ENCODE data around the gene SLC39A5. TPM values are rescaled to one million over a fixed set of nuclear protein-coding genes. Genes with fewer than 3 reads are reported as not detected.

SLC39A5 gene
- total and polyA plus RNA-seq, 2 of the 8 experiments (the other 6 are each of a cell fraction or from before 2014, with no cell fraction given): 0.27 TPM; not detected in 1

DNA sequence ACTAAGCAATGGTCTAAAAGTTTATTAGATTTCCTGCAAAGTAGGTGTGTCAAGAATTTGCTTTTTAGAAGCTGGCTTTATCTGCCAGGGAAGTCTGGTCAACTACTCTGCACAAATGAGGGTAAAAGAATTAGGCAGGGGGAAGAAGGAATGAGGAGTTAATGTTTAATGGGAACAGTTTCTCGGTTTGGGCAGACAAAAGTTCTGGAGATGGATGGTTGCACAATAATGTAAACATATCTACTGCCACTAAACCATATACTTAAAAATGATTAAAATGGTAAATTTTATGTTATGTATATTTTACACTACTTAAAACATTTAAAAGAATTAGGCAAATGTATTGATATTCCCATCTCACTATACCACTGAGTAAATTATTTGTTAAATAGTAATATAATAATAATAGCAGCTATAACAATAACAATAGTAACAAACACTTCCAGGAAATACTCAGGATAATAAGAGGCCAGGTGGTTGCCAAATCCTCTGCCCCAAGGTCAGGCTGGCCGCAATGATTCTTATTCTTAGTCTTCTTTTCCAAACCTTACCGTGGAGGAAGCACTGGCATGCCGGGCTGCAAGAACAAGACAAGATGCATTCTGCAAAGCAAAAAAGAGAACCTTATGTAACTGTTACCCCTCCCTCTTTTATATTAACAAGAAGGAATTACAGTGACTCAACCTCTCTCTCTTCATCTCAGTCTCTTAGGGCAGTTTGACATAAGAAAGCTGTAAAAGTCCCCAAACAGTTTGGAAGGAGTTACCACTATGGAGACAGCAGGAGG, 56.4 kb downstream of the SLC39A5 start (continued):
- TF ChIP-seq EZH2 (IDR thresholded peaks at IDR 0.05; ENCODE audit: low read depth, low read length, severe bottlenecking) (no peak), RAD21 (IDR thresholded peaks at IDR 0.05 in 1 of 2, conservative IDR thresholded peaks at IDR 0.05 in 1 of 2; ENCODE audit: low read depth in 2 of 2, low read length in 2 of 2) (no peak), YY1 (IDR thresholded peaks at IDR 0.05; ENCODE audit: low read depth, low read length) (no peak), CHD2 (IDR thresholded peaks at IDR 0.05; ENCODE audit: low read length) (no peak), RFX5 (IDR thresholded peaks at IDR 0.05; ENCODE audit: borderline replicate concordance, low read depth, low read length) (no peak), NRF1 (IDR thresholded peaks at IDR 0.05; ENCODE audit: low read depth, low read length) (no peak), ATF3 (IDR thresholded peaks at IDR 0.05; ENCODE audit: insufficient read depth, low read depth, low read length) (no peak), PHF8 (conservative IDR thresholded peaks at IDR 0.05; ENCODE audit: low read depth, low read length) (no peak)

Other genes with a start within 250 kb of the SLC39A5 start
- gene SUOX, start 232.8 kb upstream of the SLC39A5 start, total RNA-seq (2021; fragmentation: NEBNext Ultra II Directional; extraction: Animal tissue kit (Norgen Biotek cat#: 25700)): 22.5 and 23.1 TPM in 2 replicates
- gene SUOX, start 232.8 kb upstream of the SLC39A5 start, polyA plus RNA-seq (2011; rRNA removed): 26.8 and 31.3 TPM in 2 replicates
- gene IKZF4, start 209.0 kb upstream of the SLC39A5 start, total RNA-seq (2021; fragmentation: NEBNext Ultra II Directional; extraction: Animal tissue kit (Norgen Biotek cat#: 25700)): 12.5 and 13.3 TPM in 2 replicates
- gene IKZF4, start 209.0 kb upstream of the SLC39A5 start, polyA plus RNA-seq (2011; rRNA removed): 8.0 and 12.9 TPM in 2 replicates
- gene RPS26, start 188.1 kb upstream of the SLC39A5 start, total RNA-seq (2021; fragmentation: NEBNext Ultra II Directional; extraction: Animal tissue kit (Norgen Biotek cat#: 25700)): 53.4 and 64.3 TPM in 2 replicates
- 1,236 and 1,922 TPM in 2 replicates for gene RPS26, start 188.1 kb upstream of the SLC39A5 start, polyA plus RNA-seq (2011; rRNA removed)
- gene ERBB3, start 149.9 kb upstream of the SLC39A5 start, total RNA-seq (2021; fragmentation: NEBNext Ultra II Directional; extraction: Animal tissue kit (Norgen Biotek cat#: 25700)): 49.2 and 52.4 TPM in 2 replicates
- gene ERBB3, start 149.9 kb upstream of the SLC39A5 start, polyA plus RNA-seq (2011; rRNA removed): 33.9 and 43.4 TPM in 2 replicates
- 237 and 242 TPM in 2 replicates for gene PA2G4, start 125.5 kb upstream of the SLC39A5 start, total RNA-seq (2021; fragmentation: NEBNext Ultra II Directional; extraction: Animal tissue kit (Norgen Biotek cat#: 25700))
- 100 and 159 TPM in 2 replicates for gene PA2G4, start 125.5 kb upstream of the SLC39A5 start, polyA plus RNA-seq (2011; rRNA removed)
- gene RPL41, start 113.4 kb upstream of the SLC39A5 start, total RNA-seq (2021; fragmentation: NEBNext Ultra II Directional; extraction: Animal tissue kit (Norgen Biotek cat#: 25700)): 4,440 and 4,619 TPM in 2 replicates
- 10,552 and 16,488 TPM in 2 replicates for gene RPL41, start 113.4 kb upstream of the SLC39A5 start, polyA plus RNA-seq (2011; rRNA removed)
- gene ZC3H10, start 111.8 kb upstream of the SLC39A5 start, total RNA-seq (2021; fragmentation: NEBNext Ultra II Directional; extraction: Animal tissue kit (Norgen Biotek cat#: 25700)): 11.2 and 12.5 TPM in 2 replicates
- 4.0 and 5.1 TPM in 2 replicates for gene ZC3H10, start 111.8 kb upstream of the SLC39A5 start, polyA plus RNA-seq (2011; rRNA removed)
- gene ESYT1, start 101.8 kb upstream of the SLC39A5 start, total RNA-seq (2021; fragmentation: NEBNext Ultra II Directional; extraction: Animal tissue kit (Norgen Biotek cat#: 25700)): 85.1 and 86.9 TPM in 2 replicates
- 165 and 174 TPM in 2 replicates for gene ESYT1, start 101.8 kb upstream of the SLC39A5 start, polyA plus RNA-seq (2011; rRNA removed)
- 162 and 163 TPM in 2 replicates for gene MYL6B, start 77.5 kb upstream of the SLC39A5 start, total RNA-seq (2021; fragmentation: NEBNext Ultra II Directional; extraction: Animal tissue kit (Norgen Biotek cat#: 25700))
- 146 and 202 TPM in 2 replicates for gene MYL6B, start 77.5 kb upstream of the SLC39A5 start, polyA plus RNA-seq (2011; rRNA removed)
- gene MYL6, start 71.7 kb upstream of the SLC39A5 start, total RNA-seq (2021; fragmentation: NEBNext Ultra II Directional; extraction: Animal tissue kit (Norgen Biotek cat#: 25700)): 1,130 and 1,137 TPM in 2 replicates
- 1,664 and 2,279 TPM in 2 replicates for gene MYL6, start 71.7 kb upstream of the SLC39A5 start, polyA plus RNA-seq (2011; rRNA removed)
- 66.3 and 78.5 TPM in 2 replicates for gene SMARCC2, start 40.6 kb upstream of the SLC39A5 start, total RNA-seq (2021; fragmentation: NEBNext Ultra II Directional; extraction: Animal tissue kit (Norgen Biotek cat#: 25700))
- 33.9 and 40.5 TPM in 2 replicates for gene SMARCC2, start 40.6 kb upstream of the SLC39A5 start, polyA plus RNA-seq (2011; rRNA removed)
- 55.0 and 55.5 TPM in 2 replicates for gene RNF41, start 8.1 kb upstream of the SLC39A5 start, total RNA-seq (2021; fragmentation: NEBNext Ultra II Directional; extraction: Animal tissue kit (Norgen Biotek cat#: 25700))
- 98.6 and 127 TPM in 2 replicates for gene RNF41, start 8.1 kb upstream of the SLC39A5 start, polyA plus RNA-seq (2011; rRNA removed)
- gene NABP2, start 5.7 kb upstream of the SLC39A5 start, total RNA-seq (2021; fragmentation: NEBNext Ultra II Directional; extraction: Animal tissue kit (Norgen Biotek cat#: 25700)): 56.1 and 58.1 TPM in 2 replicates
- 59.8 and 67.5 TPM in 2 replicates for gene NABP2, start 5.7 kb upstream of the SLC39A5 start, polyA plus RNA-seq (2011; rRNA removed)
- 34.1 and 36.3 TPM in 2 replicates for gene ANKRD52, start 28.3 kb downstream of the SLC39A5 start, total RNA-seq (2021; fragmentation: NEBNext Ultra II Directional; extraction: Animal tissue kit (Norgen Biotek cat#: 25700))
- gene ANKRD52, start 28.3 kb downstream of the SLC39A5 start, polyA plus RNA-seq (2011; rRNA removed): 14.0 and 20.7 TPM in 2 replicates
- gene COQ10A, start 36.9 kb downstream of the SLC39A5 start, total RNA-seq (2021; fragmentation: NEBNext Ultra II Directional; extraction: Animal tissue kit (Norgen Biotek cat#: 25700)): 21.8 and 22.8 TPM in 2 replicates
- 39.5 and 42.9 TPM in 2 replicates for gene COQ10A, start 36.9 kb downstream of the SLC39A5 start, polyA plus RNA-seq (2011; rRNA removed)
- 238 and 243 TPM in 2 replicates for gene CS, start 70.3 kb downstream of the SLC39A5 start, total RNA-seq (2021; fragmentation: NEBNext Ultra II Directional; extraction: Animal tissue kit (Norgen Biotek cat#: 25700))
- 82.4 and 96.6 TPM in 2 replicates for gene CS, start 70.3 kb downstream of the SLC39A5 start, polyA plus RNA-seq (2011; rRNA removed)
- gene CNPY2, start 85.9 kb downstream of the SLC39A5 start, total RNA-seq (2021; fragmentation: NEBNext Ultra II Directional; extraction: Animal tissue kit (Norgen Biotek cat#: 25700)): 195 and 203 TPM in 2 replicates
- gene CNPY2, start 85.9 kb downstream of the SLC39A5 start, polyA plus RNA-seq (2011; rRNA removed): 222 and 281 TPM in 2 replicates
- gene PAN2, start 103.9 kb downstream of the SLC39A5 start, total RNA-seq (2021; fragmentation: NEBNext Ultra II Directional; extraction: Animal tissue kit (Norgen Biotek cat#: 25700)): 30.5 and 36.7 TPM in 2 replicates
- gene PAN2, start 103.9 kb downstream of the SLC39A5 start, polyA plus RNA-seq (2011; rRNA removed): 29.6 and 37.1 TPM in 2 replicates
- 1.4 and 2.3 TPM in 2 replicates for gene IL23A, start 108.8 kb downstream of the SLC39A5 start, total RNA-seq (2021; fragmentation: NEBNext Ultra II Directional; extraction: Animal tissue kit (Norgen Biotek cat#: 25700))
- gene IL23A, start 108.8 kb downstream of the SLC39A5 start, polyA plus RNA-seq (2011; rRNA removed): 2.6 and 3.6 TPM in 2 replicates
- 42.4 and 44.7 TPM in 2 replicates for gene STAT2, start 130.1 kb downstream of the SLC39A5 start, total RNA-seq (2021; fragmentation: NEBNext Ultra II Directional; extraction: Animal tissue kit (Norgen Biotek cat#: 25700))
- gene STAT2, start 130.1 kb downstream of the SLC39A5 start, polyA plus RNA-seq (2011; rRNA removed): 37.1 and 39.9 TPM in 2 replicates
- not detected in 2 replicates for gene APOF, start 132.8 kb downstream of the SLC39A5 start, total RNA-seq (2021; fragmentation: NEBNext Ultra II Directional; extraction: Animal tissue kit (Norgen Biotek cat#: 25700))
- not detected in 2 replicates for gene APOF, start 132.8 kb downstream of the SLC39A5 start, polyA plus RNA-seq (2011; rRNA removed)
- 86.7 and 88.7 TPM in 2 replicates for gene TIMELESS, start 219.4 kb downstream of the SLC39A5 start, total RNA-seq (2021; fragmentation: NEBNext Ultra II Directional; extraction: Animal tissue kit (Norgen Biotek cat#: 25700))
- 17.1 and 19.9 TPM in 2 replicates for gene TIMELESS, start 219.4 kb downstream of the SLC39A5 start, polyA plus RNA-seq (2011; rRNA removed)
- gene MIP, start 224.6 kb downstream of the SLC39A5 start, total RNA-seq (2021; fragmentation: NEBNext Ultra II Directional; extraction: Animal tissue kit (Norgen Biotek cat#: 25700)): 0.19 TPM in 1 of 2 replicates, not detected in the other
- 0.05 and 0.13 TPM in 2 replicates for gene MIP, start 224.6 kb downstream of the SLC39A5 start, polyA plus RNA-seq (2011; rRNA removed)
- gene SPRYD4, start 238.5 kb downstream of the SLC39A5 start, total RNA-seq (2021; fragmentation: NEBNext Ultra II Directional; extraction: Animal tissue kit (Norgen Biotek cat#: 25700)): 4.0 and 4.3 TPM in 2 replicates
- gene SPRYD4, start 238.5 kb downstream of the SLC39A5 start, polyA plus RNA-seq (2011; rRNA removed): 4.9 and 5.3 TPM in 2 replicates